GM12873 (cell line): ENCODE data around the gene ACP6.
A peak's percentile ranks its signal among the peaks of the same experiment; 100 is the strongest.

Source experiments
- TF ChIP-seq, protein P1 (sequence below): IDR thresholded peaks from 2 replicates; pipeline ENCODE4 v1.5.1; 2012; ENCODE audit warnings: low read depth, mild to moderate bottlenecking, moderate library complexity, low read length, control low read depth; ENCODE audit not compliant: insufficient read depth; ENCODE audit errors: missing control alignments

Gene ACP6

DNA sequence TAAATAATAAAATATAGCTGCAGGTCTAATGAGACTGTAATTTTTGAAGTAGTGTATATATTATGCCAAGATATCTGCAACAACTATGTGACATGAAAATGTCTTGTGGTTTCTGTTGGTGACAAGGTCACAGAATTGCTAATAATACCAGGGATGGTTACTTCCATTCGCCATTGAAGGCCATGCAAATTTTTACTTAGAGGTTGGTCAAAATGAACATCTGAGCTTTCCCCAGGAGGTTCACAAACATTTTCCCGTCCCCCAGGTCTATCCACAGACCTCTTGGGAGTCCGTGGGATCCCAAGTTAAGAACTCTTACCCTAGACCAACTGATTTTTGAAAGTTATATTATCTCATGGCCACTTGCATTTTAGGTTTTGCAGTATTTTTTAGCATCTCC, 66.3 kb downstream of the ACP6 start:
- TF ChIP-seq, protein P1, sequence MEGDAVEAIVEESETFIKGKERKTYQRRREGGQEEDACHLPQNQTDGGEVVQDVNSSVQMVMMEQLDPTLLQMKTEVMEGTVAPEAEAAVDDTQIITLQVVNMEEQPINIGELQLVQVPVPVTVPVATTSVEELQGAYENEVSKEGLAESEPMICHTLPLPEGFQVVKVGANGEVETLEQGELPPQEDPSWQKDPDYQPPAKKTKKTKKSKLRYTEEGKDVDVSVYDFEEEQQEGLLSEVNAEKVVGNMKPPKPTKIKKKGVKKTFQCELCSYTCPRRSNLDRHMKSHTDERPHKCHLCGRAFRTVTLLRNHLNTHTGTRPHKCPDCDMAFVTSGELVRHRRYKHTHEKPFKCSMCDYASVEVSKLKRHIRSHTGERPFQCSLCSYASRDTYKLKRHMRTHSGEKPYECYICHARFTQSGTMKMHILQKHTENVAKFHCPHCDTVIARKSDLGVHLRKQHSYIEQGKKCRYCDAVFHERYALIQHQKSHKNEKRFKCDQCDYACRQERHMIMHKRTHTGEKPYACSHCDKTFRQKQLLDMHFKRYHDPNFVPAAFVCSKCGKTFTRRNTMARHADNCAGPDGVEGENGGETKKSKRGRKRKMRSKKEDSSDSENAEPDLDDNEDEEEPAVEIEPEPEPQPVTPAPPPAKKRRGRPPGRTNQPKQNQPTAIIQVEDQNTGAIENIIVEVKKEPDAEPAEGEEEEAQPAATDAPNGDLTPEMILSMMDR, result no peak

DNA sequence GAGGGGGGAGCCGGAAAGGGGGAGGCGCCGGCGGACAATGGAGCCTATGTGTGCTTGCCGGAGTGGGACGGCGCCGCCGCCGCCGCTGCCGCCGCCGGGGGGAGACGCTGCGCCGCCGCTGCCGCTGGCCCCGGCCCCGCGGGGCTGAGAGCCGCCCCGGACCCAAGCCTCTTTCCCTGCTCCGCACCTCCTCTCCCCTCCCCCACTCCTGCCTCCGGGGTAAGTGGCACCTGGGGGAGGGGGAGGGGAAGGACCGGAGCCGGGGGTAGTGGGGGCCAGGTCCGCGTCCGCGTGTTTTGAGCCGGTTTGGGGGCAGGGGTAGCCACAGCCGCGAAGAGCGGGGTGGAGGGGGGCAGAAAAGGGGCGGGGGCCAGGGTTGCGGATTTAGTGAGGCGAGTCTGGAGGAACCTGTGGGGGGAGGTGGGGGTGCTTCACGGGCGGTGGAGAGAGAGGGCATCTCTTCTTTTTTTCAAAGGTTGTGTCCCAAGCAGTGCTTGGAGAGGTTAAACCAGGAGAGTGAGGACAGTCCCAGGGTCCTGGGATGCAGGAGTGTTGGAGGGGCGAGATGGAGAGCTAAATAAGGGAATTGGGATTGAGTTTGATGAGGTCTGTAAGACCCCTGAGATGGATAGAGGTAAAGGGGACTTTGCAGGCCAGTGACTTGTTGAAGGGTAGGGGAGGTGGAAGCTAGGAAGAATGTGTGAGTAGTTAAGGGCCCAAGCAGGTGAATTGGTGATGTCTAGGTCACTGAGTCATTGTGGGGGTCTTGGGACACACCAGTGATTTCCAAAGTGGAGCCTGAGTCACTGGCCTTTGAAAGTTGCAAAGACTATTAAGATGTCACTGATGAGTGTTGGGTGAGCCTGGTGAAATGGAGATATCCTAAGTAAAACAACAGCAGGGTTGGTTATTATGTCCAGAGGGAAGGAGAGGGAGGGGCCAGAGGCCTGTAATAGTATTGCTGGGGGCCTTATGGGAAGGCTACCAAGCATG, 69.9 kb downstream of the ACP6 start:
- TF ChIP-seq, protein P1, result peak; percentile 6

GRCh38 chr1:147599362-147600118, 70.8 kb downstream of the ACP6 start:
- TF ChIP-seq, protein P1, result no peak

- TF ChIP-seq, protein P1, result no peak
Observed at GRCh38 chr1:147598621-147599361, 71.5 kb downstream of the ACP6 start.

DNA sequence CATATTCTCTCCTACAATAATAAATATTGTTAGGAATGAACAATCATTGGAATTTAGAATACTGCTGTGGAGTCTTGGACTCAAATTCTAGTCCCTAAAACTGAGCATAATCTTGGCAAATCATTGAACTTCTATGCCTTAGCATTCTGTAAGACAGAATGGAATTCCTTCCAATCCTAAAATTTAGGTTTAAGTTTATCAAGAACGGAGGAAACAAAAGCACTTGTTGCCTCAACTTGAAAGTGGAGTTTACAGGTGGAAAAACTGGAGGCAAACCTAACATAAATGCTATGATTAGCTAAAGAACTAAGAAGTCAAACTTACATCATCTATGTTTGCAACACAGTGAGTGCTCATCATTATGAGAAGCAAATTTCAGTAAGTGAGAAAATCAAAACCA, 73.3 kb downstream of the ACP6 start:
- TF ChIP-seq, protein P1, result no peak
